ENCODE data around the gene PCSK6.
A peak's percentile ranks its signal among the peaks of the same experiment; 100 is the strongest.

PCSK6 gene

DNA sequence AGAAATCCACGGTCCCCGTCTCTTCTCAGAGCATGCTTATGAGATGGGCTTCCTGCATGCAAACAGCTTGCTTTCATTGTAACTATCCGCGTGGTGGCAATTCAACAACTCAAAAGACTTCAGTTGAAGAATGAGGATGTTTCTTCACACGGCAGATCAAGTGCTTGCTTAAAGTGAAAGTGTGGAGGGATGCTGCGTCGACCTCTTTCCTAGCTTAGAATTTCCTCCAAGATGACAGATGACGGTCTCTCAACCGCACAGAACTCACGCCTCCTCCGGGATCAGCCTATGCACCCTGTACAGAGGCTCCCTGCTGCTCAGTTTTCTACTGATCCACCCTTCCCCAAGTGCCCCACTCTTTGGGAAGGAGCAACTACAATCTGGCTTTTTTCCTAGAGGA, 47.8 kb downstream of the PCSK6 start:
- no peak for DNase-seq (ENCODE audit: low read depth in 2 of 2)
- no peak overlapping the region for H3K4me3 ChIP-seq (replicated peaks in 1 of 2; ENCODE audit: low read depth in 2 of 2, low read length in 2 of 2)

DNA sequence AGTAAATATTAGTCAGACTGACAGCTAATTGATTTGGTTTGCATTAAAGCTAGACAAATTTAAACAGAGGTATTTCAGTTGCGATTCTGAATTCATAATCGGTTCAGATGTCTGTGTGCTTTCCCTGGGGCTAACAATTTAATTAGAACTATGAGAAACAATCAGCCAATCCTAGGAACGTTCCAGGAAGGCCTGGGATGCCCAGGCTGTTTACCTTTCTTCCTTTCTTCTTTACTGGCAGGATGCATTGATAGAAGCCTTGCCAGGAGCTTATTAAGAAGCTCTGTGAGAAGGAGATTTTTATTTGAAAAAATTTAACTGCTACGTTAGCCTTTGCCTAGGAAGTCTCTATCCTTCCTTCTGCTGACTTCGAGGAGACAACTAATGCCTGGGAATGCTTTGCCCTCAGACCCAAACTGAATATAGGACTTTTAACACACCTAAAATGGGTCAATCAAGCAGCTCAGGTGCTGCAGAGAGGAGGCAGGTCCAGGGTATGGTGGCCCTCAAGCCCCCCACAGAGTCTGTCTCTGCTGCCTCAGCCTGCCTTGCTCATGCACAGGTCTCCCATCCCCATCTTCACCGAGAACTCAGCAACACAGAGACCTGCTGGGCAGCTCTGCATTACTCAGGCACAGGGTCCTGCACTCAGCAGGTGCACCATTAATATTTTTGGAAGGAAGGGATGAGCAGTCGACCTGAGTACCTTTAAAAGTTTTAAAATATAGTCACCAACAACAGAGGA, 48.5 kb downstream of the PCSK6 start:
- no peak for DNase-seq (ENCODE audit: low read depth in 2 of 2)
- TF ChIP-seq, protein P1, sequence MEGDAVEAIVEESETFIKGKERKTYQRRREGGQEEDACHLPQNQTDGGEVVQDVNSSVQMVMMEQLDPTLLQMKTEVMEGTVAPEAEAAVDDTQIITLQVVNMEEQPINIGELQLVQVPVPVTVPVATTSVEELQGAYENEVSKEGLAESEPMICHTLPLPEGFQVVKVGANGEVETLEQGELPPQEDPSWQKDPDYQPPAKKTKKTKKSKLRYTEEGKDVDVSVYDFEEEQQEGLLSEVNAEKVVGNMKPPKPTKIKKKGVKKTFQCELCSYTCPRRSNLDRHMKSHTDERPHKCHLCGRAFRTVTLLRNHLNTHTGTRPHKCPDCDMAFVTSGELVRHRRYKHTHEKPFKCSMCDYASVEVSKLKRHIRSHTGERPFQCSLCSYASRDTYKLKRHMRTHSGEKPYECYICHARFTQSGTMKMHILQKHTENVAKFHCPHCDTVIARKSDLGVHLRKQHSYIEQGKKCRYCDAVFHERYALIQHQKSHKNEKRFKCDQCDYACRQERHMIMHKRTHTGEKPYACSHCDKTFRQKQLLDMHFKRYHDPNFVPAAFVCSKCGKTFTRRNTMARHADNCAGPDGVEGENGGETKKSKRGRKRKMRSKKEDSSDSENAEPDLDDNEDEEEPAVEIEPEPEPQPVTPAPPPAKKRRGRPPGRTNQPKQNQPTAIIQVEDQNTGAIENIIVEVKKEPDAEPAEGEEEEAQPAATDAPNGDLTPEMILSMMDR (IDR thresholded peaks at IDR 0.05; ENCODE audit: low read depth, low read length), result no peak
- H3K4me3 ChIP-seq (replicated peaks in 1 of 2; ENCODE audit: low read depth in 2 of 2, low read length in 2 of 2), result no peak overlapping the region

More for the DNA sequence above, 47.8 kb downstream of the PCSK6 start:
- TF ChIP-seq, protein P1 (IDR thresholded peaks at IDR 0.05; ENCODE audit: low read depth, low read length), result no peak

DNA sequence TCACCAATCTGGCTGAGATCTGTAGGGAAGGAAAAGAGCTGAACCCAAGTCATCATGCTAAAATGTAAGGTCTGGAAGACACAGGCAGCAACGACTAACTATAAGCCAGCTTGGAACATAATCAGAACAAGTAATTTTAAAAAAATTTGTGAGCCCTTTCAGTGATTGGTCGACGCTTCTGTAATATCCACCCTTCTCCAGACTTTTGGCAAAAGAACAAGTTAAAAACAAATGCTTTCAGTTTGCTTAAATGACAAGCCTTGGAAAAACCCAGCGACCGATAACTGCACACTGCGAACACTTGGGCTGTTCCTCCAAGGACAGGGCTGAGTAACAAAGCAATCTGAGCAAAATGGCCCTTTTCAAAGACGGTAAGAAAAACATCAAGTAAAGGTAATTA, 49.6 kb downstream of the PCSK6 start:
- DNase-seq (ENCODE audit: low read depth in 2 of 2), result peak; percentile 75 to 80
- TF ChIP-seq, protein P1 (IDR thresholded peaks at IDR 0.05; ENCODE audit: low read depth, low read length), result no peak
- peak overlapping the region in 1 of 2 donors; percentile 1 for H3K4me3 ChIP-seq (replicated peaks in 1 of 2; ENCODE audit: low read depth in 2 of 2, low read length in 2 of 2)

DNA sequence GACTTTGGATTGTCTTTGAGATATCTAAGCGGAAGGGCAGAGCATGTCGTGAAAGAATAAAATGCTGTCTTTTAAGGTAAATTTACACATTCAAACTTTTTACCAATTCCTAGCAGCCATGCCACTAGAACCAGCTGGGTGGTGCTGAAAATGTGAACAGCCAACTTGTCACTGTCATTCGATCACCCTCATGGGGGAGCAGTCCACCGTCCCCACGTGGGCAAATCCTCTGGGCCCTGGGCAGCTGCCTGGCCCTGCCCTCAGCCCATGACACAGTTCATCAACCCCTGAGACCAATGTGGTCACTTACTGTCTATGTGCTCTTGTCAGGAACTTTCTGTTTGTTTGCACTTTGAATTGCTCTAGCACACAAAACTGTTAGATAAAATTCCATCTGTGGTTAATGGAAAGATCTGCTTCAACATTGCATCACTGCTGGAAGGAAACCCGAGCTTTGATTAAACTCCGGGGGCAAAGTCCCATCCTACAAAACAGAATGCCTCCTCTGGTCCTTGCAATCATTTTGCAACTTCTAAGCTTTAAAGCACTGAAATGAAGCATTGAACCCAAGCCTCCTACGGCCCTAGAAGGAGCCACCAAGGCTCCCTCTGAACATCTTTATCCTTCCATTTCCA, 50.1 kb downstream of the PCSK6 start:
- peak overlapping the region in 1 of 2 donors; percentile 0 for H3K4me3 ChIP-seq (replicated peaks in 1 of 2; ENCODE audit: low read depth in 2 of 2, low read length in 2 of 2)
- peak in 1 of 2 donors; percentile 57 for DNase-seq (ENCODE audit: low read depth in 2 of 2)
- TF ChIP-seq, protein P1 (IDR thresholded peaks at IDR 0.05; ENCODE audit: low read depth, low read length), result no peak

DNA sequence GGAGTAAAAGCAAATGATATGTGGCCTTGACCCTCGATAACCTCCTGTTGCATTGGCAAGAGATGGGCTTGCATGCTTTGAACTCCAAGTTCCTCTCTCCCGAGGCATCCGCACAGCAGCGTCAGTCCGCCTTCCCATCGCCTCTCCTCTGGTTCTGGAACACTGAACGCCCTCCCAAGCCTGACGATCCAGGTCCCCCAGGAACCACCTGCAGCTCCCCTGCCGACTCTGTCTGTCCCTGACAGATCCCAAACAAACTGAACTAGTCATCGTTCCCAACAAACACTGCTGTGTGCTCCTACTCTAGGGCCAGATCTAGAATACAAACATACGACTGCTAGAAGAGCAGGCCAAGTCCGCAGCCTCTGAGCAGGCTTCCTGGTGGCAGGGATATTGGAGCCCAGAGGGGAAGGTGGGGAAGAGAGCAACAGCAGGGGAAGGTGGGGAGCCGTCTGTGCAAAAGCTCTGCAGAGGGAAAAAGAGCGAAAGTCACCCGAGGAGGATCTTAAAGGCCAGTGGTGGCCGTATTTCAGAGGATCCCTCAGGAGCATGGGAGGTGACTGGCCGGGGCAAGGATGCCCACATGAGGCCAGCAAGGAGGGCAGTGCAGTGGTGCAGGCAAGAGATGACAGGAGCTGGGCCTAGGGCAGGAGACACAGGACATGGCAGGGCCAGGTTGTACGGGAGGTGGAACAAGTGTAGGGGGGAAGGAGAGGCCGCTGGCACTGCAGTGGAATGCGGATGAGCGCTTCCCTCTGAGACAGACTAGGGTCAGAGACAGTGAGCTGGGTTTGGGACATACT, 50.8 kb downstream of the PCSK6 start:
- TF ChIP-seq, protein P1 (IDR thresholded peaks at IDR 0.05; ENCODE audit: low read depth, low read length), result no peak
- DNase-seq (ENCODE audit: low read depth in 2 of 2), result no peak
- no peak overlapping the region for H3K4me3 ChIP-seq (replicated peaks in 1 of 2; ENCODE audit: low read depth in 2 of 2, low read length in 2 of 2)

DNA sequence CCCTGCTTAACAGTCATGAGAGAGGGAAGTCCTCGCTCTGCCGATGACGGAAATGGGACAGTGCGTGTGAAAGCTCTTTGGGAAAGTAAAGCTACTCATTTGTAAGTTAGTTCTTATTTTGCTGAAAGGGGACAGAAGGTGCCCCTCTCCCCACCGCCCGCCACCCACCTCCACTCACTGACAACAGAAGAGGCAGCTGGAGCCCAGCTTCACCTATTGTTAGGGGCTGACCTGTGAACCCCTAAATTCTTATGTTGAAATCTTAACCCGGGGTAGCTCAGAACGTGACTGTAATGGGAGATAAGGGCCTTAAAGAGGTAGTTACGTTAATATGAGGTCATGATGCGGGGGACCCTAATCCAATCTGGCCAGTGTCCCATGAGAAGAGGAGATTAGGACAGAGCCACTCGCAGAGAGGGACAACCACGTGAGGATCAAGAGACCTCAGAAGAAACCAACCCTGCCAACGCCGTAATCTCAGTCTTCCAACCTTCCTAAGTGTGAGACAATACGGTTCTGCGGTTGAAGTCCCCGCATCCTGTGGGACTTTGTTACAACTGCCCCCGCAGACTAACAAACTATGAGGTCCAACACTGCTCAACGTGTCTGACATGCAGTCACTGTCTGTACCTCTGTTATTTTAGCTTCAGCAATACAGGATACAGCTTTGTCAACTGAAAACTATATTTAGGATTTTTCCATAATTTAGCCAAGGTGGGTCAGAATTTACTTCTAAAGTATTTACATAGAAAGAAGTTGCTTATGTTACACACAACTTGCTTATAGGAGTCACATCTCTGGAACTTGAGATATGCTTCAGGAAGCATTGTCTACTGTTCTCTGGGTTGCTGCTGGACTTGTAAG, 51.7 kb downstream of the PCSK6 start:
- H3K4me3 ChIP-seq (replicated peaks in 1 of 2; ENCODE audit: low read depth in 2 of 2, low read length in 2 of 2), result no peak overlapping the region
- TF ChIP-seq, protein P1 (IDR thresholded peaks at IDR 0.05; ENCODE audit: low read depth, low read length), result no peak
- no peak for DNase-seq (ENCODE audit: low read depth in 2 of 2)

Measured in cardiac fibroblast (primary cell).